Ectodermal cell (in vitro differentiated cells): ENCODE measurements around the gene GCLC.

ENCODE experiments used
- H3K27ac ChIP-seq: 2 replicates; pipeline ENCODE4 v1.7.0; 2013; ENCODE audit warnings: mild to moderate bottlenecking, low read depth, low read length; ENCODE audit not compliant: insufficient read depth, poor library complexity, severe bottlenecking
- H3K27me3 ChIP-seq: 2 replicates; pipeline ENCODE4 v1.7.0; 2013; ENCODE audit warnings: mild to moderate bottlenecking, low read length; ENCODE audit not compliant: insufficient read depth, control insufficient read depth, poor library complexity, severe bottlenecking
- H3K36me3 ChIP-seq: one replicate; pipeline ENCODE4 v1.7.0; 2013; ENCODE audit warnings: low read length; ENCODE audit not compliant: control insufficient read depth, insufficient read depth
- H3K4me1 ChIP-seq: one replicate; pipeline ENCODE4 v1.7.0; 2013; ENCODE audit warnings: low read length; ENCODE audit not compliant: control insufficient read depth, insufficient read depth
- H3K4me3 ChIP-seq: 2 replicates; pipeline ENCODE4 v1.7.0; 2013; ENCODE audit warnings: low read depth, low read length, control low read depth; ENCODE audit not compliant: insufficient read depth
- H3K9me3 ChIP-seq: 2 replicates; pipeline ENCODE4 v1.7.0; 2013; ENCODE audit warnings: mild to moderate bottlenecking, low read length, moderate library complexity; ENCODE audit not compliant: control insufficient read depth
- WGBS, 2 experiments: methylation state at CpG; one replicate each; pipeline ENCODE4 v1.1.7; 2013; ENCODE audit warnings: missing lambda C conversion rate in 2 of 2; 5-methylcytosine and 5-hydroxymethylcytosine counted together

The GCLC gene

DNA sequence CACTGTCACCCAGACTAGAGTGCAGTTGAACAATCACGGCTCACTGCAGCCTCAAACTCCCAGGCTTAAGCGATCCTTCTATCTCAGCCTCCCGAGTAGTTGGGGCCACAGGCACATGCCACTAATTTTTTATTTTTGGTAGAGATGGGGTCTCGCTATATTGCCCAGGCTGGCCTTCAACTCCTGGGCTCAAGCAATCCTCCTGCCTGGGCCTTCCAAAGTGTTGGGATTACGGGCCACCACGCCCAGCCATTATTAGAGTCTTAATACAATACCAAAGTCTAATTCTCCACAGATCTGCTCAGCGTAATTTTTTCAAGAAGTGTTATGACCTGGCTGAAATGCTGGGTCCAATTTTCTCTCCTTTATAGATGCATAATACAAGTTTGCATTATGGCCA, 3.0 kb downstream of the GCLC start:
- no peak overlapping the region for H3K4me3 ChIP-seq
- no peaks in the 10 kb centered on the region for H3K9me3 ChIP-seq
- H3K27ac ChIP-seq: no peak overlapping the region
- WGBS, 2 experiments: 93 to 95% methylated on average over 7 of the region's 7 CpGs
- H3K4me1 ChIP-seq: peaks cover 8% of the 10 kb centered on the region
- H3K36me3 ChIP-seq: no peaks in the 10 kb centered on the region
- H3K27me3 ChIP-seq: peaks cover 18% of the 10 kb centered on the region

DNA sequence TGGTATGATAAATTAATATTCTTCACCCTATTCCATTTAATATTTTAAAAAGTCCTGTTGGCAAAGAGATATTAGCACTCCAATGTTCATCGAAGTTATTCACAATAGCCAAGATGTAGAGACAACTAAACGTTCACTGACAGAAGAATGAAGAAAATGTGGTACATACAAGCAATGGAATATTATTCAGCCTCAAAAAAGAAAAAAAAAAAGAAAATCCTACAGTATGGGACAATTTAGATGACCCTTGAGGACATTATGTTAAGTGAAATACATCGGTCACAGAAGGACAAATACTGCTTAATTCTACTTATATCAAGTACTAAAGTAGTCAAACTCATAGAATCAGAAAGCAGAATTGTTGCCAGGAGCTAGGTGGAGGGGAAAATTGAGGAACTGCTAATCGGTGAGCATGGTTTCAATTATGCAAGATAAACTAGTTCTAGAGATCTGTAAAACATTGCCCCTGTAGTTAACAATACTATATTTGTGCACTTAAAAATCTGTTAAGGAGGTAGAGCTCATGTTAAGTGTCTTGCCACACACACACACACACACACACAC, 4.7 kb downstream of the GCLC start:
- H3K4me1 ChIP-seq: peaks cover 8% of the 10 kb centered on the region
- WGBS, 2 experiments: 92 to 100% methylated on average over 1 to 4 of the region's 4 CpGs
- H3K36me3 ChIP-seq: no peaks in the 10 kb centered on the region
- no peak overlapping the region for H3K27ac ChIP-seq
- H3K9me3 ChIP-seq: no peaks in the 10 kb centered on the region
- peaks cover 1% of the 10 kb centered on the region for H3K27me3 ChIP-seq
- H3K4me3 ChIP-seq: no peak overlapping the region

DNA sequence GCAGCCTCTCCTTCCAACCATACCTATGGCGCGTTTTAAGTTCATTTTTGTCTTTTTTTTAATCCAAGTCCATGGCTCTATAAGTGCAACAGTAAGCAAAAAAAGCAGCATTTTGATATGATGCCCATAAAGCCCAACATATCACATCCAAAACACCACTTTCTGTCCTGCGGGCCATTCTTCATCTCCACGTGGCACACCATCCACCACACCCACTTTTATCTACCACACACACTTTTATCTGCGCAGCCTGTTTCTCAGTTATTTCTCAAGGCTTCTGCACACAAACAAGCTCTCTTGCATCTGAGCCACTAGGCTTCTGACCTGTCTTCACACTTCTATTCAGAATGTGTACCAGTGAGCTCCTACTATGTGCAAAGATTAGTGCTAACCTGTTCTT, 5.3 kb downstream of the GCLC start:
- Histone ChIP-seq H3K4me1 (peaks cover 8% of the 10 kb centered on the region), H3K27me3 (no peaks in the 10 kb centered on the region), H3K9me3 (no peaks in the 10 kb centered on the region), H3K36me3 (no peaks in the 10 kb centered on the region), H3K4me3 (no peak overlapping the region), H3K27ac (no peak overlapping the region)
- WGBS, 2 experiments: 92 to 95% methylated on average over 5 of the region's 5 CpGs

DNA sequence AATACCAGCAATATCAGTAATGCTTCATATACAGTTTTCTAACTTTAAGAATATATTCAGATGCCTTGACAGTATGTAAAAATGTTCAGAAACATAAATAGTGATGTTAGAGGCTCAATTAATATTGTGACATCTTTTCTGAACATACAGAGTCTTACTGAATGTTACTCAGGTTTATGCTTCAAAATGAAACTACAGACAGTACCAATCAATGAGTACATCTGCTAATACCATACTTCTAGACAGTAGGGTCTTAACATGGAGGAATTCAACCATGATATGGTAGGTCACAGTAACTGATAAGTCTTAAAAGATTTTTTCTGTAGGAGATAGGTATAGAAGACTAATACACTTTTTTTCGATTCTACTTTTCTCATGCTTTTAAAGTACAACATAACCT, 8.3 kb downstream of the GCLC start:
- Histone ChIP-seq H3K27ac (no peak overlapping the region), H3K4me3 (no peak overlapping the region), H3K36me3 (no peaks in the 10 kb centered on the region), H3K4me1 (peaks cover under 1% of the 10 kb centered on the region), H3K9me3 (no peaks in the 10 kb centered on the region), H3K27me3 (no peaks in the 10 kb centered on the region)
- WGBS, 2 experiments: 94 to 96% methylated on average over 1 of the region's 1 CpG

DNA sequence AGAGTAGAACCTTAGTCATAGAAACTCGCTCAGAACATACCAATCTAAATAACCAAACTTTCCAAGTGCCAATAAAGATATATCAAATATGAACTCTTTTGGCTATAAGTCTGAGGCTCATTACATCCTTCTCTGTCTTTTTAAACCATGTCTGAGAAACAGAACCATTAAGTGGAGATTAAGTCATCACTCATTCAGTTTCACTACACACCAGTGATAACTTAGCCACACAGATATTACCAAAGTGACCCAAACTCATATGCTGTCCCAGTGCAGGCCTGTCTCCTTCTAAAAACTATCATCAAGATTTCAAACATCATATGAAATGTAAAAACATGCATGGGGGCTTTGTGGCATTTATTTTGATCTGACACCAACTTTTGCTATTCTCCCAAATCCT, 12.0 kb downstream of the GCLC start:
- no peaks in the 10 kb centered on the region for H3K36me3 ChIP-seq
- H3K27me3 ChIP-seq: no peaks in the 10 kb centered on the region
- WGBS, 2 experiments: 93 to 100% methylated on average over 1 of the region's 1 CpG
- H3K9me3 ChIP-seq: no peaks in the 10 kb centered on the region
- H3K4me3 ChIP-seq: no peak overlapping the region
- peaks cover 23% of the 10 kb centered on the region for H3K4me1 ChIP-seq
- H3K27ac ChIP-seq: no peak overlapping the region

DNA sequence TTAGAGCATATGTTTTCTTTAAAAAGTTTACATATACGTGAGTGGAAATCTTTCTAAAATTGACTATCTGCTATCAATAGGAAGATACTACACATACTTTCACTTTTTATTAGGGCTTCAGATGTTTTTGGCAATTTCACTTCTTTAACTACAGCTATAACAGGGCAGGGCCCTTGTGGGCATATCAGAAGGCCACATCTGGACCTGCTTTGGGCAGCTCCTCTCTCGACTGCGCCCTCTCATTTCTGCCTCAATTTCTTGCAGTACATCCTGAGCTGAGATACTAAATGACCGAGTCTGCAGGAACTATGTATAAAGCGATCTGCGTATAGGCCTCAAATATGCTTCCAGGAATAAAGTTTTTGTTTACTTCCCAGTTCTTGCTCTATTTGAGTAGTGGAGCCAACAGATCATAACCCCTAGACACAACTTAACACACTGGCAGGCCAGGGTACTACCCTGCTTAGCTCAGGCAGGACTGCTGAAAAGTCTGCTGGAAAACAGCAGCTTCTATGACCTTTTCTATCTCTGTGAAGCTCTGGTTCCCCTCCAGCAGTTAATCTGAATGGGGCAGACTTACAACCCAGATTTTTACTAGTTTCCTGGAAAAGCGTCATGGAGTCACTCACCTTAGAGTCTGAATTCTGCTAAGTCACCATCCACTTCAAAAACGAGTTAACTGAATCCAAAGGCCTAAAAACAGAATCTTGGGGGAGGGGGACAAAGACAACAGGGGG, 12.7 kb downstream of the GCLC start:
- no peak overlapping the region for H3K27ac ChIP-seq
- H3K4me1 ChIP-seq: peaks cover 30% of the 10 kb centered on the region
- 89 to 90% methylated on average over 7 to 8 of the region's 8 CpGs for WGBS, 2 experiments
- H3K27me3 ChIP-seq: no peaks in the 10 kb centered on the region
- no peaks in the 10 kb centered on the region for H3K36me3 ChIP-seq
- H3K9me3 ChIP-seq: no peaks in the 10 kb centered on the region
- no peak overlapping the region for H3K4me3 ChIP-seq

DNA sequence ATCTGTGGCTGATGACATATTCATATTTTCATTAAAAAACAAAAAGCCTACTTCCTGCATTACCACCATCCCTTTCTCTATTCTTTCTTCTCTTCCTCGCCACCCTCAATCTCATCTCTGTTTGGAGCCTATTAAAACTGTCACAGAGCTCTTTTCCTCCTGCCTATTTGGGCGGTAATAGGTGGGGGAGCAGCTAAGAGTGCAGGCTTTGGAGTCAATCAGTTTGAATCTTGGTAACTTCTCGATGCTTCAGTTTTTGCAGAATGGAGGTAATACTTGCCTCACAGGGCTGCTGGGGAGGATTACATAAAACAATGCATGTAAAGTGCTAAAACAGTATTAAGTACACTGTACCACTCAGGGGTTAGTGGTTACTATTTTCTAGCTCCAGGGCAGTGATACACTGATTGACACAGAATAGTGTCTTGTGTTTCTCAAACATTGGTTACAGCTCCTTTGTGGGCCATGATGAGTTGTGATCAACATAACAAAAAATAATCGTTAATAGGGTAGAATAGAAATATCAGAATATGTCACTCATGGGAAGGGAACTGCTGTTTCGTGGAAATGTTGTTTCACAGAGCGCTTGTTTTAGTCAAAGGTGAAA, 14.0 kb downstream of the GCLC start:
- Histone ChIP-seq H3K27me3 (no peaks in the 10 kb centered on the region), H3K36me3 (no peaks in the 10 kb centered on the region), H3K4me3 (no peak overlapping the region), H3K9me3 (no peaks in the 10 kb centered on the region), H3K4me1 (peaks cover 37% of the 10 kb centered on the region), H3K27ac (peak overlapping the region; percentile 41)
- 84 to 85% methylated on average over 6 of the region's 6 CpGs for WGBS, 2 experiments

DNA sequence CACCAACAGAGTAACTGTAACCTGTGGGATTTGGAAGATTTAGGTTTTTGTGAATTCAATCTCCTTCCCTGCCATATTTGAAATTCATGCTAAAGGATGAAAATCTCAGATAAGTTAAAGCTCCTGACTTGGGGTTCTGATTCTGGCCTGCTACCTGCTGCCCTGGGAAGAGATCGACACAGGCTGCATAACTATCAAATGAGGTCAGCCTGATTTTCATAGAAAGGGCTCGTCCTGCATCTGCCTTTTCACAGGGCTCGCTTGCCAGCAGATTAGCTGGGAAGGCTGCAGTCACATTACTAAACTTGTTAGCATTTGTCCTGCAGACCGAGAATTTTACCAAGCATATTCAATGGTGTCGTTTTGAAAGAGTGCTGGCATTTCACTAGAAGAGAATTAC, 14.6 kb downstream of the GCLC start:
- Histone ChIP-seq H3K27ac (peak overlapping the region; percentile 41), H3K4me1 (peaks cover 37% of the 10 kb centered on the region), H3K4me3 (no peak overlapping the region), H3K9me3 (no peaks in the 10 kb centered on the region), H3K36me3 (no peaks in the 10 kb centered on the region), H3K27me3 (no peaks in the 10 kb centered on the region)
- 22 to 33% methylated on average over 5 of the region's 5 CpGs for WGBS, 2 experiments

DNA sequence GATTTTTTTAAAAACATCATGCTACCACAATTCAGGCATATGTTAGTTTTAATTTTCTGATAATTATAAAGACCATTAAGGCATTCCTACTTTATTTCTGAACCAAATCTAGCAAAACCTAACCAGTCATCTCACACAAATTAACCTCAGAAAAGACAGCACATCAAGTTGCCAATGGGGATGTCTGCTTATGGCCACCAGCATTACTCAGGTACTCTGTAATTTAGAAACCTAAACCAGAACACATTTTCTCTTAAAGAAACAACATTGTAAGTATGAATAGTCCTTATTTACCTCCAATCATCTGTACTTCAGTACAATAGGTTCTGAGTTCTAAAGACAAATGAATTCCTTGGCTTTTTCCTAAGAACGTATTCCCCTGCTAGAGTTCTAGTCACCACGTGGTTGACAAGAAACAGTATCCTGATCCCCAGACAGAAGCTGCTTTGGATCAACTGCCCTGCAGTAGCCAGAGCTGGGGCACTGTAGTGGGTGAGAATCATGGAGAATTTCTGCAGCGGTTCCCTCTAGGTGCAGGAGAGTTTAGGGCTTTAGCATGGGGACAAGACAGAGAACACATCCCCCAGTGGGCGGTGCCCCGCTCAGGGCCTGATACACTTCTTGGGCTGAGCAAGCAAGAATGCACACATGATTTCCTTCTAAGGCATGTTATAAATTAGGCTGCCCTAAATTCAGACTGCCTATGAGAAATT, 15.4 kb downstream of the GCLC start:
- H3K27ac ChIP-seq: no peak overlapping the region
- no peaks in the 10 kb centered on the region for H3K27me3 ChIP-seq
- peaks cover 37% of the 10 kb centered on the region for H3K4me1 ChIP-seq
- WGBS, 2 experiments: 63 to 65% methylated on average over 5 of the region's 5 CpGs
- H3K36me3 ChIP-seq: no peaks in the 10 kb centered on the region
- H3K9me3 ChIP-seq: no peaks in the 10 kb centered on the region
- H3K4me3 ChIP-seq: no peak overlapping the region

DNA sequence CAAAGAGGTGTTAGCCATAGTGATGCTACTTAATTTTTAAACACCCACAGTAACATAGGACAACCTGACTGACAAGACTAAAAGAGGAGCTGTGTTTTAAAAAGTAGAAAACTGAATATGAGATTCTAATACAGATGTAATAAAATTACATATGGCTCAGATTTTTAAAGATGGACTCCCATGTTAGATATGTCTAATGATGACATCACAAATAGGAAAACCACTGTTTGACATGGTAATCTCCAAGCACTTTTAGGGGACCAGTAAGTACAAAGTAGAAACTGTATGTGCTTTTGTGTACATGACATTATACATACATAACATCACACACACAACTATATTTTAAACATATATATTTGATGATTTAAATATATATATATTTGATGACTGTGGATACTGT, 16.8 kb downstream of the GCLC start:
- Histone ChIP-seq H3K9me3 (no peaks in the 10 kb centered on the region), H3K4me3 (no peak overlapping the region), H3K27ac (no peak overlapping the region), H3K27me3 (no peaks in the 10 kb centered on the region), H3K4me1 (peaks cover 37% of the 10 kb centered on the region), H3K36me3 (no peaks in the 10 kb centered on the region)
